ENCODE results near the gene SIGLEC11.

Gene SIGLEC11

GRCh38 chr19:50000038-50000840 is 39.3 kb upstream of the SIGLEC11 start:
- Histone ChIP-seq H3K27me3 (ENCODE audit: control insufficient read depth, insufficient read depth, low read length) (no peaks in the 10 kb centered on the region), H3K9ac (ENCODE audit: low read length) (no peak overlapping the region)

GRCh38 chr19:49999371-50000010 is 38.5 kb upstream of the SIGLEC11 start:
- Histone ChIP-seq H3K27me3 (ENCODE audit: control insufficient read depth, insufficient read depth, low read length) (no peaks in the 10 kb centered on the region), H3K9me3 (ENCODE audit: control insufficient read depth, insufficient read depth, low read depth, low read length) (no peaks in the 10 kb centered on the region), H3K9ac (ENCODE audit: low read length) (no peak overlapping the region)

More at GRCh38 chr19:50000038-50000840, 39.3 kb upstream of the SIGLEC11 start:
- H3K27ac ChIP-seq (ENCODE audit: low read depth, low read length): no peak overlapping the region
- H3K4me1 ChIP-seq (ENCODE audit: control insufficient read depth, insufficient read depth, low read length): no peaks in the 10 kb centered on the region
- no peaks in the 10 kb centered on the region for H3K9me3 ChIP-seq (ENCODE audit: control insufficient read depth, insufficient read depth, low read depth, low read length)
- peaks cover 49% of the 10 kb centered on the region for H3K36me3 ChIP-seq (ENCODE audit: control insufficient read depth, insufficient read depth, low read length)
- no peak overlapping the region for H3K4me3 ChIP-seq (ENCODE audit: low read depth, low read length)

DNA sequence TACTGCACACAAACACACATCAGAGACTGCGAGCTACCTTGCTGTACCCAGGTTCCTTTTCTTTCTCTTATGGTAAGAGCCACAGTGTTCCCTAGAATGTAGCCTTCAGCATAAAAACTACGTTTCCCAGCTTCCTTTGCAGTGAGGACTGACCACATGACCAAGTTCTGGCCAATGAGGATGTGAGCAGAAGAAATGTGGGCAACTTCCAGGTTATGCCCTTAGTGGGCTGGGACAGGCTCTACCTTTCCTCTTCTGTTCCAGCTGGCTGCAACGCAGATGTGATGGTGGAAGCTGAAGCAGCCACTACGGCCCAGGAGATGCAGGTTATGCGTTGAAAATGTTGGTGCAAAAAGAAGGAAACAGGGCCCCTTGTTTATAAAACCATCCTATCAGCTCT is 36.7 kb upstream of the SIGLEC11 start:
- Histone ChIP-seq H3K36me3 (ENCODE audit: control insufficient read depth, insufficient read depth, low read length) (peaks cover 51% of the 10 kb centered on the region), H3K4me3 (ENCODE audit: low read depth, low read length) (no peak overlapping the region), H3K9me3 (ENCODE audit: control insufficient read depth, insufficient read depth, low read depth, low read length) (no peaks in the 10 kb centered on the region), H3K4me1 (ENCODE audit: control insufficient read depth, insufficient read depth, low read length) (no peaks in the 10 kb centered on the region), H3K27ac (ENCODE audit: low read depth, low read length) (no peak overlapping the region), H3K9ac (ENCODE audit: low read length) (no peak overlapping the region), H3K27me3 (ENCODE audit: control insufficient read depth, insufficient read depth, low read length) (no peaks in the 10 kb centered on the region)

More at GRCh38 chr19:49999371-50000010, 38.5 kb upstream of the SIGLEC11 start:
- Histone ChIP-seq H3K36me3 (ENCODE audit: control insufficient read depth, insufficient read depth, low read length) (peaks cover 50% of the 10 kb centered on the region), H3K4me3 (ENCODE audit: low read depth, low read length) (no peak overlapping the region), H3K27ac (ENCODE audit: low read depth, low read length) (no peak overlapping the region), H3K4me1 (ENCODE audit: control insufficient read depth, insufficient read depth, low read length) (no peaks in the 10 kb centered on the region)

DNA sequence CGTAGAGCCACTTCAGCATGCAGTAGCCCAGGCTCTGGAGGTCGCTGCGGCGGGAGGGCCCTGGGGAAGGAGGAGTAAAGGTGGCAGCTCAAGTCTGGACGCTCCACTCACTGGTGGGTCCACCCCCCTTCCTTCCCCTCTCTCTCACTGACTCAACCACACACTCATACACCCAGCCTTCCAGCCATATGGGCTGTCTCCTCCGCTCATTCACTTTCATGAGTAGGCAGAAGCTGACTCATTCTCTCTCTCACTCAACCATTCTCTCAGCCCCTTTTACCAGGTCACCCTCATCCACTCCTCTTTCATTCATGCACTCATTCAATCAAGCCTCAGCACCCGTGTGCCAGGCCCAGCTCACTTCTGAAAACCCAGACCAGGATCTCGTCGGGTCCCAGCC is 27.5 kb upstream of the SIGLEC11 start:
- Histone ChIP-seq H3K36me3 (ENCODE audit: control insufficient read depth, insufficient read depth, low read length) (peaks cover 16% of the 10 kb centered on the region), H3K27ac (ENCODE audit: low read depth, low read length) (no peak overlapping the region), H3K4me3 (ENCODE audit: low read depth, low read length) (no peak overlapping the region), H3K27me3 (ENCODE audit: control insufficient read depth, insufficient read depth, low read length) (no peaks in the 10 kb centered on the region), H3K9ac (ENCODE audit: low read length) (no peak overlapping the region), H3K4me1 (ENCODE audit: control insufficient read depth, insufficient read depth, low read length) (no peaks in the 10 kb centered on the region), H3K9me3 (ENCODE audit: control insufficient read depth, insufficient read depth, low read depth, low read length) (no peaks in the 10 kb centered on the region)

DNA sequence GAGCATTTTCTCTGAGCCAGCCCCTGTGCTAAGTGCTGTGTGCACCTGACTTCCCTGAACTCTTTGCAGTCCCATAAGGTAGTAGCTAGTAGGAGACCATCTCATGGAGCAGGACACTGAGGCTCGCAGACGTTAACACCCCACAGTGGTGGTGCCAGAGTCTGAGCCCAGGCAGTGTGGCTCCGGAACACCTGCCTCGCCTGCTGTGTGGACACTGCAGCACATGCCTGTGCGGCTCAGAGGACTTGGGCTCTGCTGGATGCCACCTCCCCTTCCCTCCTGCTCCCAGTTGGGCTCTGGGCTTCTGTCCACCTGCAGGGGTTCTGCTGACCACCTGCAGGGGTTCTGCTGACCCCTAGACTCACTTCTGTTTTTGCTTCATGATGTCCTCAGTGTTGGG is 27.0 kb upstream of the SIGLEC11 start:
- no peaks in the 10 kb centered on the region for H3K9me3 ChIP-seq (ENCODE audit: control insufficient read depth, insufficient read depth, low read depth, low read length)
- no peak overlapping the region for H3K27ac ChIP-seq (ENCODE audit: low read depth, low read length)
- H3K36me3 ChIP-seq (ENCODE audit: control insufficient read depth, insufficient read depth, low read length): peaks cover 15% of the 10 kb centered on the region
- H3K9ac ChIP-seq (ENCODE audit: low read length): no peak overlapping the region
- H3K4me1 ChIP-seq (ENCODE audit: control insufficient read depth, insufficient read depth, low read length): no peaks in the 10 kb centered on the region
- H3K4me3 ChIP-seq (ENCODE audit: low read depth, low read length): no peak overlapping the region
- H3K27me3 ChIP-seq (ENCODE audit: control insufficient read depth, insufficient read depth, low read length): no peaks in the 10 kb centered on the region

DNA sequence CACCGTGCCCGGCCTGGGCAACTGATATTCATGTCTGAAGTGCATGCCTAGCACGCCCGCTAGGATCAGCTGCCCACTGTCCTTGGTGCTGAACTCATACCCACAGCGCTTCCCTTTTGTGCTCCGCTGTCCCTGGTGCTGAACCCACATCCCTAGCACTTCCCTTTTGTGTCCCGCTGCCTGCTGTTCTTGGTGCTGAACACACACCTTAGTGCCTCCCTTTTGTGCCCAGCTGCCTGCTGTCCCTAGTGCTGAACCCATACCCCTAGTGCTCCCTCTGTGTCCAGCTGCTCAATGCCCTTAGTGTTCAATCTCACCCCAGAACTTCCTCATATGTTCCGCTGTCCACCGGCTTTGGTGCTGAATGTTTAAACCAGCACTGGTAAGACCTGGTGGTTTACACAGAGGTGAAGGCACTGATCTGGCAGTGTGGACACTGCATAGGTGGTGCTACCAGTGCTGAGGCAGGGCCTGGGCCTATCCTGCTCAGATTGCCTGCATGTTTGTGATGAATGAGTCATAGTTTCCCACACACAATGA is 26.3 kb upstream of the SIGLEC11 start:
- Histone ChIP-seq H3K4me3 (ENCODE audit: low read depth, low read length) (no peak overlapping the region), H3K9me3 (ENCODE audit: control insufficient read depth, insufficient read depth, low read depth, low read length) (no peaks in the 10 kb centered on the region), H3K27ac (ENCODE audit: low read depth, low read length) (no peak overlapping the region), H3K27me3 (ENCODE audit: control insufficient read depth, insufficient read depth, low read length) (no peaks in the 10 kb centered on the region), H3K9ac (ENCODE audit: low read length) (no peak overlapping the region), H3K4me1 (ENCODE audit: control insufficient read depth, insufficient read depth, low read length) (no peaks in the 10 kb centered on the region), H3K36me3 (ENCODE audit: control insufficient read depth, insufficient read depth, low read length) (peaks cover 10% of the 10 kb centered on the region)

- peaks cover 8% of the 10 kb centered on the region for H3K36me3 ChIP-seq (ENCODE audit: control insufficient read depth, insufficient read depth, low read length)
- no peaks in the 10 kb centered on the region for H3K4me1 ChIP-seq (ENCODE audit: control insufficient read depth, insufficient read depth, low read length)
- no peak overlapping the region for H3K9ac ChIP-seq (ENCODE audit: low read length)
- no peak overlapping the region for H3K4me3 ChIP-seq (ENCODE audit: low read depth, low read length)
- H3K9me3 ChIP-seq (ENCODE audit: control insufficient read depth, insufficient read depth, low read depth, low read length): no peaks in the 10 kb centered on the region
- H3K27me3 ChIP-seq (ENCODE audit: control insufficient read depth, insufficient read depth, low read length): no peaks in the 10 kb centered on the region
- H3K27ac ChIP-seq (ENCODE audit: low read depth, low read length): no peak overlapping the region
Measured at GRCh38 chr19:49986354-49986753, 25.4 kb upstream of the SIGLEC11 start.

DNA sequence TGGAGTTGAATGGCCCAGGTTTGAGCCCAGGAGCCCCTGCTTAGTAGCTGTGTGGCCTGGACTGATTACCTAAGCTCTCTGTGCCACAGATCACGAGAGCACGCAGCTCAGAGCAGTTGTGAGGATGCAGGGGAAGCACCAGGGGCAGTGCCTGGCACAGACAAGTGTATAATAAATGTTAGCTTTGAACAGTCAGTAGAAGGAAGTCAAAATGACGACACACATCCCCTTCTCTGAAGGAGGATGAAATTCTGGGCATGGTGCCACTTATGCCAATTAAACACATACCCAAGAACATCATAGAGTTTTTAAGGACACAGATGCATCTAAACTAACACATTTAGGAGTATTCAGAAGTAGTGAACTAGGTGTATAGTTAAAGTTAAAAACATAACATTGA is 24.9 kb upstream of the SIGLEC11 start:
- H3K4me1 ChIP-seq (ENCODE audit: control insufficient read depth, insufficient read depth, low read length): no peaks in the 10 kb centered on the region
- H3K9me3 ChIP-seq (ENCODE audit: control insufficient read depth, insufficient read depth, low read depth, low read length): no peaks in the 10 kb centered on the region
- H3K36me3 ChIP-seq (ENCODE audit: control insufficient read depth, insufficient read depth, low read length): peaks cover 3% of the 10 kb centered on the region
- H3K27me3 ChIP-seq (ENCODE audit: control insufficient read depth, insufficient read depth, low read length): no peaks in the 10 kb centered on the region
- H3K9ac ChIP-seq (ENCODE audit: low read length): no peak overlapping the region
- H3K27ac ChIP-seq (ENCODE audit: low read depth, low read length): no peak overlapping the region
- H3K4me3 ChIP-seq (ENCODE audit: low read depth, low read length): no peak overlapping the region

DNA sequence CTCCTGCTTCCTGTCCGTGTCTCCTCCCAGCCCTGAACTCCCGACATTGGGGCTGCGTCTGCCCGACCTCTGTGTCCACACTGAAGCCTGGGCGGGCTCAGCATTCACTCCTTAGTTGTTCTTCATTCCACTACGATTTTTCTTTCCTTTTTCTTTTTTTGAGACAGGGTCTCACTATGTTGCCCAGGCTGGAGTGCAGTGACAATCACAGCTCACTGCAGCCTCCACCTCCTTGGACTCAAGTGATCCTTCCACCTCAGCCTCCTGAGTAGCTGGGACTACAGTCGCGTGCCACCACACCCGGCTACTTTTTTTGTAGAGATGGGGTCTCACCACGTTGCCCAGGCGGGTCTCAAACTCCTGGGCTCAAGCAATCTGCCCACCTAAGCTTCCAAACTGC is 23.5 kb upstream of the SIGLEC11 start:
- Histone ChIP-seq H3K4me1 (ENCODE audit: control insufficient read depth, insufficient read depth, low read length) (no peaks in the 10 kb centered on the region), H3K27me3 (ENCODE audit: control insufficient read depth, insufficient read depth, low read length) (no peaks in the 10 kb centered on the region), H3K4me3 (ENCODE audit: low read depth, low read length) (no peak overlapping the region), H3K27ac (ENCODE audit: low read depth, low read length) (no peak overlapping the region), H3K36me3 (ENCODE audit: control insufficient read depth, insufficient read depth, low read length) (peaks cover 2% of the 10 kb centered on the region; the same call in 1 of the 2 replicates), H3K9ac (ENCODE audit: low read length) (no peak overlapping the region), H3K9me3 (ENCODE audit: control insufficient read depth, insufficient read depth, low read depth, low read length) (no peaks in the 10 kb centered on the region)

GRCh38 chr19:49983645-49984229 is 22.8 kb upstream of the SIGLEC11 start:
- no peaks in the 10 kb centered on the region for H3K4me1 ChIP-seq (ENCODE audit: control insufficient read depth, insufficient read depth, low read length)
- no peak overlapping the region for H3K27ac ChIP-seq (ENCODE audit: low read depth, low read length)
- no peak overlapping the region for H3K9ac ChIP-seq (ENCODE audit: low read length)
- H3K9me3 ChIP-seq (ENCODE audit: control insufficient read depth, insufficient read depth, low read depth, low read length): no peaks in the 10 kb centered on the region
- no peaks in the 10 kb centered on the region for H3K27me3 ChIP-seq (ENCODE audit: control insufficient read depth, insufficient read depth, low read length)
- H3K36me3 ChIP-seq (ENCODE audit: control insufficient read depth, insufficient read depth, low read length): peaks cover 2% of the 10 kb centered on the region; the same call in 1 of the 2 replicates
- no peak overlapping the region for H3K4me3 ChIP-seq (ENCODE audit: low read depth, low read length)

Measured in HUES6 (cell line).